NCI-H146 treated with DMSO at 0.1 percent for 48 hours (cell line): ENCODE results near the gene SLC4A5.
"Not testable (repeated sequence)": the region's sequence is repeated elsewhere in the genome, so short reads cannot be mapped to it uniquely, and the experiment has no call there.

Experiments
- DNase-seq: peaks from one replicate; lab custom pipeline; 2025; ENCODE audit not compliant: unreplicated experiment; lab: John Stamatoyannopoulos, UW

The SLC4A5 gene

DNA sequence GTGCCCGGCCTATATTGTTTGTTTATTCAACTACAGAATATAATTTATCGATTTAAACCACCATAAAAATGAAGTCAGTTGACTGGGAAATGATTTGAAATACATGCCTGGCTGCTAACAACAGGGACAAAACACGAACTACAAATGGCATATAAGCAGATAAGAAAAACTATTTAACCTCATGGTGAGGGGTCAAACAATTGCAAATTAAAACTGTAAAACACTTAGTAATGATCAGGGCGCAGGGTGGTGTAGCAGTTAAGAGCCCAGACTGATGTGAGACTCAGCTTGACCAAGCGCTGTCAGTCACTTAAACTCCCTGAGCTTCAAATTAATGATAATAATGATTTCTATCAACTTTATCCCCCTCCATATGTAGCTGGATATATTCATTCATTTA lies 138.1 kb downstream of the SLC4A5 start:
- no peak for DNase-seq

DNA sequence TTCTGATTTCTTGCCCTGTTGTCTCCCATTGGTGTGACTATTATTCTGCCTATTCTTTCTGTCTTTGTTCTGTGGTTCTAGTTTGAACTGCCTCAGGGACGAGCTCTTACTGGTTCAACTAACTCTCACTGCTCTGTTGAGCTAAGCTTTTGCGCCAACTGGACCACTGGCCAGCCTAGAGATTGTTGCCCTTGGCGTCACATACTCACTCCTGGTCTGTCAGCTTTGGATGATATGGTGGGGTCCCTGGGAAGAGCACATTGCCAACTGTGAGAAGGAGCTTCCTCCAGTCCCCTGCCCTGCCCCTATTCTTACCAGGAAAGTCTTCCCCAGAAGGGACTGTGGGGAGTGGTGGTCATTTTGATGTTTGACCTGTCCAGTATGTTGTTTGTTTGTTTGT lies 138.8 kb downstream of the SLC4A5 start:
- DNase-seq = no peak

DNA sequence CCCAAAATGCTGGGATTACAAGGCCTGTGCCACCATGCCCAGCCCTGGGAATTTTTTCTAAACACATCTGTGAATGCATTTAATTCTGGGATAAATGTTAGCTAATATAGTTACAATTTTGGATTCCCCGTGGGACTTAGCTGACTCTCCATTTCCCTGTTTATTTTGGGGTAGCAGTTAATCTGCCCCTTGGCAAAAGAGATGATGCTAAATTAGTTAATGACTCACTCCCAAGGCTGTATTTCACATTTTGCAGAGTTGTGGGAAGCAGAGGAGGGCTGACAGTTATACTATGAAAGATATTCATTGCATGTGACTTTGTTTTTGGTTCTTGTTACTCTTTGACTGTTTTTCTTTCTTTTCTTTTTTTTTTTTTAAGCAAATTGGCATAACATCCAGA lies 141.6 kb downstream of the SLC4A5 start:
- DNase-seq = no peak

DNA sequence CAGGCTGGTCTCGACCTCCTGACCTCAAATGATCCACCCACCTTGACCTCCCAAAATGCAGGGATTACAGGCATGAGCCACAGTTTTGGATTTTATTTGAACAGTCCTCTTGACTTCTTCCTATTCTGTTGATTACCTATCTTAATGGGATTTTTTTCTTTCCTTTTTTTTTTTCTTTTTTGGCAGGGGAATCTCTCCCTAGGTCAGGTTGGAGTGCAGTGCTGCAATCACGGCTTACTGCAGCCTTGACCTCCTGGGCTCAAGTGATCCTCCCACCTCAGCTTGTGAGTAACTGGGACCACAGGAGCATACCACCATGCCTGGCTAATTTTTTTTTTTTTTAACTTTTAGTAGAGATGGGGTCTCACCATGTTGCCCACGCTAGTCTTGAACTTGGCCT lies 142.0 kb downstream of the SLC4A5 start:
- DNase-seq = no peak

DNA sequence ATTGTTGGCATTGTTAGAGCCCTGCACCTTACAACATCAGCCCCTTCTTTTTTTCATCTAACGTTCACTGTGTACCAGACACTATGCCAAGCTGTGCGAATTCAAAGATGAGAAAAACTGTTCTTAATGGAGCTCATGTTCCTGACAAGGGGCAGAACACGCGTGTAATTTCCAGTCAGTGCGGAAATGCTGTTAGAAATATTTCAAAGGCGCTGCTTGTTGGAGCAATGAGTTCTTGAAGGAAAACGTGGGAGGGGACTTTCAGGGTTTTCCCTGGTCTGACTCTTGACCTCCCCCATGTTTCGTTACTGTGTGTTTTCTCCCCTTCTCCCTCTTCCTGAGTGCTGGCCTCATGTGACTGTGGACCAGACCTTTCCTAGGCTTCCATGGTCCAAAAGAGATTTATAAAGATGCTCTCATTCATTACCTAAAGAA lies 143.3 kb downstream of the SLC4A5 start:
- no peak for DNase-seq

DNA sequence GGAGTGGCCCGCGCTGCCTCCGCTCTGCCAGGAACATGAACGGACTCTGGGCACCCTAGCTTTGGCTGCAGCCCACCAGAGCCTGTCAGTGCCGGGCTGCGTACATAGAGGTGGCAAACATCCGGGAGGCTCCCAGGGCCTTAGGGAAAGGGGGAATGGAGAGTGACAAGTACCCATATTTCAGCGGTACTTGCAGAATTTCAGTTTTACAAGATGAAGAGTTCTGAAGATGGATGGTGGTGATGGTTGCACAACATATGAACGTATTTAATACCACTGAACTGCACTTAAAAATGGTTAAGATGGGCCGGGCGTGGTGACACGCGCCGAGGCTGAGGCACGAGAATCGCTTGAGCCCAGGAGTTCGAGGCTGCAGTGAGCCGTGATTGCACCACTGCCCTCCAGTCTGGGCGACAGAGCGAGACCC lies 143.9 kb downstream of the SLC4A5 start:
- no peak for DNase-seq

DNA sequence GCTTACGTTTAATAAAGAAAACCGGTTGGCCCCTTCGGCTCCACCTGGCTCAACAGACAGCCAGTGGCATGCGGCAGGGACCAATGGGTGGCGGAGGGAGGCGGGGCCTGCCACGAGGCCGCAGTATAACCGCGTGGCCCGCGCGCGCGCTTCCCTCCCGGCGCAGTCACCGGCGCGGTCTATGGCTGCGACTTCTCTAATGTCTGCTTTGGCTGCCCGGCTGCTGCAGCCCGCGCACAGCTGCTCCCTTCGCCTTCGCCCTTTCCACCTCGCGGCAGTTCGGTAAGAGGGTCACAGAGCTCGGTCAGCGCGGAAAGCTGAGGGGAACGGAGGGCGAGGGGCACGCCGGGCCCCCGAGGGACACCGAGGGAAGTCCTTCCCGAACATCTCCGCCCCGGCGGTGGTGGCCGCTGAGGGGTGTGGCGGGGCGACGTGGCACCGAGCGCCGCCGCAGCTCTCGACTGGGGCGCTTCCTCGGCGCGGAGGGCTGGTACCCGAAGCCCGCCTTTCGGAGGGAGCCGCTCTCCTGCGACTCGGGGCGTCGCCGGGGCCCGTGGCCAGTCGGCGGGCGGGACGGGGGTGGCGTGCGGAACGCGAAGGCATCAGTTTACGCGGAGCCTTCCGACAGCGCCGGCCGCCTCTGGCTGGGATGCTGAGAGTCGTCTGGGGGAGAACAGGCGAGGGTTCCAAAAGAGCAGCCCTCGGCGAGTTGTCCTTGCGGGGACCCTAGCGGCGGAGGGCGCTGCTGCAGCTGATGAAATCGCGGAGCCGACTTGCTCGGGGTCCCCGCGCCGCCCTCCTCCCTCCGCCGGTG lies 144.5 kb downstream of the SLC4A5 start, which contains the start of gene MTHFD2:
Gene MTHFD2 (plus strand): TSS at position 155 of the 814 bp plus-strand sequence. CDS start 27 bp downstream, at position 182.
- peak; percentile 96 for DNase-seq

DNA sequence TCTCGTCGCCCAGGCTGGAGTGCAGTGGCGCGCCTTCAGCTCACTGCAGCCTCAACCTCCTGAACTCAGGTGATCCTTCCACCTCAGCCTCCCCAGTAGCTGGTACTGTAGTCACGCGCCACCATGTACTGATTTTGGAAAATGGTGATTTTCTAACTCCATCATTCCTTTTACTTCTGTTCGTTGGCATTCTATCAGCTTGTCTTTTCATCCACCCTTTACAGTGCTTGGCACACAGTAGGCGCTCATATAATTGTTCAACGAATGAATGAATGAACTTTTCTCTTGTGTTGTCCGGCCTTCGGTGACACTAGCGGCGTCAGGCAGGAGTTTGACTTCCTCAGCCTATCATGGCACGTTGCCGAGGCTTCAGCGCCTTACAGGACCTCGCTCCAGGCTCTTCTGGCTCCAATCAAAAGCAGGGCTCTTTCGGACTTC lies 145.2 kb downstream of the SLC4A5 start:
- no peak for DNase-seq

DNA sequence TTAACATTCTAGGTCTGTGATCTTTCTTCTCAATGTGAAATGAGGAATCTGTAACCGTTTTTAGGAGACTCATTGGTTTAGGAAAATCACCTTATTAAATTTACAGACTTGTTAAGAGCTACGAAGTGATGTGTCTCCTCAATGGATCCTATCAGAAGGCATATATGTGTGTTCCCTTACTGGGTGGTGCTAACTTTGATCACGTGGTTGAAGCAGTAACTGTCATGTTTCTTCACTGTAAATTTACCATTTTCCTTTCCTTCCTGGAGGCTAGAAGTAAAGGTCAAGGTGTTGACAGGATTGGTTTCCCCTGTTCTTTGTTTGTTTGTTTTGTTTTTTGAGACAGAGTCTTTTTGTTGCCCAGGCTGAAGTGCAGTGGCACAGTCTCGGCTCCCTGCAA lies 146.2 kb downstream of the SLC4A5 start:
- DNase-seq = no peak

DNA sequence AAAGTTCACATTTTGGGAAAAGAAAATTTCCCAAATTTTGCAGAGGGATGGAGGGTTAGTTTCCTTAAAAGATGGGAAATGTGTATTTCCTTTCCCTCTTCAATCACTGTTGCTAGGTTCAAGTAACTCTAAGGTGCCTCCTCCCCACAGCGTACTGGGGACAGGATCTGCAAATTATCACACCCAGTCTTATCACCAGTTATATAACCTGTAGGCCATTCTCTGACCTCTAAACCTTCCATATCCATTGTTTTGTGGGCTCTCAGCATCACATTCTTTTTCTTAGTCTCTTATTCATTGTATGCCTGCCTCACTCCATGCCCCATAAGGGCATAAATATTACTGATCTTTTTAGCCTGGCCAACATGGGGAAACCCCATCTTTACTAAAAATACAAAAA lies 148.4 kb downstream of the SLC4A5 start:
- DNase-seq = no peak

DNA sequence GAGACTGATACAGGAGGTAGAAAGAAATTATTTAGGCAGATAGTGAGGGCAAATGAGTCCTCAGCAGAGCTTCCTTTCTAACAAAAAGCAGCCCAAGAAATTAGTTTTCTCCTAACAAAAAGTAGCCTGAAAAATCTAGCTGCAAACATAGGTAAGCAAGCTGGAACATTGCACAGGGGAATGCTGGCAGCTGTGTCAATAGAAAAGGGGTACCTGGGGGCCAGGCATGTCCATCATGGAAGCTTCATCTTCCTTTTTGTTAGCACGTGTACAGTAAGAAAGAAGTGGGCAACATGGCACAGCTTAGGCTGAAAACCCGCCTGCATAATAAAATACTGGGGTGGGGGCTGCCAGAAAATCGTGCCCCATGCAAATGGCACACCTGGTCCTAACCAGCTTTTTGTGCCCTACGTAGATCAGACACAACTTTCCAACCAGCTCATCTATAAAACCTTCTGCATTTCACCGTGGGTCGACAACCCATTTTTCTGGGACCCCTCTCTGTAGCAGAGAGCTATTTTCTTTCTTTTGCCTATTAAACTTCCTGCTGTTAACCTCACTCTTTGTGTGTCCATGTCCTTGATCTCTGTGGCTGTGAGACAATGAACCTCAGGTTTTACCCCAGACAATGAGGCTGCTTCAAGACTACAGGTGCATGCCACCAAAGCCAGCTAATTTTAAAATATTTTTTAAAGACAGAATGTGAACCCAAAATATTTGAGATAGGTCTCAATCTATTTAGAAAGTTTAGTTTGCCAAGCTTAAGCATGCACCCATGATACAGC lies 151.4 kb downstream of the SLC4A5 start:
- peak; percentile 63 for DNase-seq

DNA sequence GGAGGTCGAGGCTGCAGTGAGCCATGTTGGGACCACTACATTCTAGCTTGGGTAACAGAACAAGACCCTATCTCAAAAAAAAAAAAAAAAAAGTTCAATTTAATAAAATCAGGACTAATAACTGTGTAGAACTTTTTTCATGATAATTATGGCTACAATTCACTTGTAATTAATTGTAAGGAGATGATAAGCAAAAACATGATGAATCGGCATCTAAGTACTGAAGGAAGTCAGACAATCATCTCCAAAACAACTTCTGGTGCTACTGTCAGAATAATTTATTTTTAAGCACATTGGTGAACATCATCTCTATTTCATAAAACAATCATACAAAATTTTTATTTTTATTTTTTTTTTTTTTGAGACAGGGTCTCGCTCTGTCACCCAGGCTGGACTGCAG lies 154.5 kb downstream of the SLC4A5 start:
- DNase-seq = no peak

DNA sequence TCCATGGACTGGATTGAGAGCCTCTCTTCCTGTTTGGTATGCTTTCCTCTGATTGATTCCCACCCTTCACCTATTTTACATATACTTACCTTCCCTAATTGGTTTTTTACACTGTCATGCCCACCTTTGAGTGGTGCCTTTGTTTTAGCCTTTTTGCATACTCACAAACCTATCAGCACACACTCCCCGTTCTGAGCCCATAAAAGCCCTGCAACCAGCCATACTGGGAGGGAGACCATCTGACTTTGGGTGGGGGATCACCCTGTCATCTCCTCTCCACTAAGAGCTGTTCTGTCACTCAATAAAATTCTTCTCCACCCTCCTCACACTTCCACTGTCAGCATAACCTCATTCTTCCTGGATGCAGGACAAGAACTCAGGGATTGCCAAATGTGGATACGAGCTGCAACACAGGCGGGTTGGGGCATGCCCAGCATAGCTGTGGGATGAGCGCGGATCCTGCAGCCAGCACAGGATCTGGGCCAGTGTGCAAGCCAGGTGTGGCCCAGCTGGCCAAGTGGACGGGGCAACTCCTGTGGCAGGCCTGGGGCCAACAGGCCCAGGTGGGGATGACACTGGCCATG lies 155.1 kb downstream of the SLC4A5 start:
- peak; percentile 5 for DNase-seq

DNA sequence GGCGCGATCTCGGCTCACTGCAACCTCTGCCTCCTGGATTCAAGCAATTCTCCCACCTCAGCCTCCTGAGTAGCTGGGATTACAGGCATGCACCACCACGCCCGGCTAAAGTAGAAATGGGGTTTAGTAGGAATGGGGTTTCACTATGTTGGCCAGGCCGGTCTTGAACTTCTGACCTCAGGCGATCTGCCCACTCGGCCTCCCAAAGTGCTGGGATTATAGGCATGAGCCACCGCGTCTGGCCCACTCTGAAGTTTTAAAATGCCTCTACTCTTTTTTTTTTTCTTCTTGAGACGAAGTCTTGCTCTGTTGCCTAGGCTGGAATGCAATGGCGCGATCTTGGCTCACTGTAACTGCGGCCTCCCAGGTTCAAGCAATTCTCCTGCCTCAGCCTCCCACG lies 156.5 kb downstream of the SLC4A5 start:
- DNase-seq = not testable (repeated sequence)

DNA sequence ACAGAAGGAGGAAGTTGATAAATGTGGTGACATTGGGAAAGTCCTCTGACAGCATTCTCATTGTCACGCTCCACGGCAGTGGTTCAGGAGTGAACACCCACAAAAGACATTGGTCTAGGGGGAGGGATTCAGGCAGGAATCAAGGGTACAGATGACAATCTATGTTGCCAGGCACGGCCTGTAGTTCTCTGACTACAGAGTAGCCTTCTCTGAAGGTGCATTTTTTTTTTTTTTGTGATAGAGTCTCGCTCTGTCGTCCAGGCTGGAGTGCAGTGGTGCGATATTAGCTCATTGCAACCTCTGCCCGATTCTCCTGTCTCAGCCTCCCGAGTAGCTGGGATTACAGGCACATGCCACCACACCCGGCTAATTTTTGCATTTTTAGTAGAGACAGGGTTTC lies 157.2 kb downstream of the SLC4A5 start:
- DNase-seq = no peak

DNA sequence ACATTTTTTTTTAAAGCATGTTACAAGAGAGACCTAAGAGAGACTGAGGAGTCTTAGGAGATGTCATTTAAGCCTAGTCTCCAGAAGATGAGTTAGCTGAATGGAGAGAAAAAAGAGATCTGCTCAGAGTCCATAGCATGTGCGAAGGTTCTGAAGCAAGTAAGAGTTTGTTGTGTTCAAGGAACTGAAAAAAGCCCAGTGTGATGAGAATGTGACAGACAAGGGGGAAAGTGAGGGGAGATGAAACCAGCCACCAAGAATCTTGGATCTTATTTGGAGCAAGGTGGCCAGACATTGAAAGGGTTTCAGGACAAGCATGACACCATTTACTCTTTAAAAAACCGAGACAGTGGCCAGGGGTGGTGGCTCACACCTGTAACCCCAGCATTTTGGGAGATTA lies 159.3 kb downstream of the SLC4A5 start:
- no peak for DNase-seq

DNA sequence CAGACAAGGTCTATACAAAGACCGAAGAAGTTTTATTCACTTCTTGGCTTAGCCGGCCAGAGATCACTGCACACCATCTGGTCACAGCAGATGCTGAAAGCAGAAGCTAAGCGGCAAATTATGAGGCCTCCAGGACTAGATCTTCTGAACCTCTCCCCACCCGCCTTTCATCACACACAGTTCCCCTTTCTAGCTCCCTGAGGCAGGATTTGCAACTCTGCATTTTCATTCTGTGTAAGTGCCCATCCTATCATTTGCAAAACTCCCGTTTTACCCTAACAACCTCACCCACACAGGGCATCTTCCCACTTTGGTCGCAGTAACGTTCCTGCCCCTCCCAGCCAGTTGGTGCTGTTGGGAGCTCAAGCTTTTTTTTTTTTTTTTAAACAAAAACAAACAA lies 161.5 kb downstream of the SLC4A5 start:
- peak; percentile 20 for DNase-seq

DNA sequence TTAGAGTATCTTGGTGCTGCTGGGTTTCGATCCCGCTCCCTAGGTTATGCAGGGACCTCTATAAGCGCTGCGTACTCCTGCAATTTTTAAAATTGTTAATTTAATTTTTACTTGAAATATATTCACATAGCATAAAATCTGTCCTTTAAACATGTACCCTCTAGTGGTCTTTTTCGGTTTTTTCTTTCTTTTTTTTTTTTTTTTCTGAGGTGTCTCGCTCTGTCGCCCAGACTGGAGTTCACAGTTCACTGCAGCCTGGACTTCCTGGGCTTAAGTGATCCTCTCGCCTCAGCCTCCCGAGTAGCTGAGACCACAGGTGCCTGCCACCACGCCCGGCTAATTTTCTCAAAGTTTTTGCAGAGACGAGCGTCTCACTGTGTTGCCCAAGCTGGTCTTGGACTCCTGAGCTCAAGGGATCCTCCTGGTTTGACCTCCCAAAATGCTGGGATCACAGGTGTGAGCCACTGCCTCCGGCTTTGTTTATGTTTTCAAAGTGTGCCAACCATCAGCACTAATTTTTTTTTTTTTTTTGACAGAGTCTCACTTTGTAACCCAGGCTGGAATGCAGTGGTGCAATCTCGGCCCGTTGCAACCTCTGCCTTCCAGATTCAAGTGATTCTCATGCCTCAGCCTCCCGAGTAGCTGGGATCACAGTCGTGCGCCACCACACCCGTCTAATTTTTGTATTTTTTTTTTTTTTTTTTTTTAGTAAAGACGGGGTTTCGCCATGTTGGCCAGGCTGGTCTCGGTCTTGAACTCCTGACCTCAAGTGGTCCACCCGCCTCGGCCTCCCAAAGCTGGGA lies 164.0 kb downstream of the SLC4A5 start:
- DNase-seq = no peak

DNA sequence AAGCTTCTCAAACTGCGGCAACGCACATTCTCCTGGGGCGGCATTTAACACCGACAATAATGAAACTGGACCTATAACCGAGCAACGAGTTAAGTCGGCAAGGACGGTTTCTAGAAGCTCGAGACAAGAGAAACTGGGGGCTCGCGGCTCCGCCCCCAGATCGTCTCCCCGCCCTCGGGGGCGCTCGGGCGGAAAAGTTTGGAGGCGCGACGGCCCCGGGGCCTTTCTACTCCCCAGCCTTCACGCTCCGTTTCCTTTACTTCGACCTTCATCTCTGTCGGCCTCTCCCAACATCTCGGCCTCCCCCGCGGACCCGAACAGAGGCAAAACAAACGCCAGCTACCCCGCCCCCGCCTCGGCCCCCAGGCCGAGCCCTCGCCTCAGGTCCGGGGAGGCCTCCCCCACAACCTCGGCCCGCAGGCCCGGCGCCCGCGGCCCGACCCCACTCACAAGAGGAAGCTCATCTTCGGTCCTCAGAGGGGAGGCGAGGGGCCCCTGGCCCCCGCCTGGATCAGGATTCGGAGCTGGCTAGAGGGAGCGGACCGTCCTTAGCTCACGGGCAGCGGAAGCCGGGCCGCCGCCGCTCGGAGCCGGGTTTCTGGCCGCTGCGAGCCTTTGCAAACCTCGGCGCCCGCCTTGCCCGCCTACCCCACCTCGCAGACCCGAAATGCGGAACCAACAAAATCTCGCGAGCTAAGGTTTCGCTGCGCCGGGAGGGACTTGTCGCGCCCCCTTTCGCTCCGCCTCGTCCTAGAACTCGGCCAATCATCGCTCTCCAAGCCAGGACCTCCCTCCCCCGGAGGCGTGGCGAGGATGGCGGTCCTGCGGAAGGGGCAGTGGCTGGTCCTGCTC lies 164.8 kb downstream of the SLC4A5 start, which contains the start of gene MOB1A:
Gene MOB1A (minus strand): TSS at position 669 of the 852 bp plus-strand sequence. CDS start 205 bp downstream, at position 464.
- DNase-seq = peak; percentile 97

DNA sequence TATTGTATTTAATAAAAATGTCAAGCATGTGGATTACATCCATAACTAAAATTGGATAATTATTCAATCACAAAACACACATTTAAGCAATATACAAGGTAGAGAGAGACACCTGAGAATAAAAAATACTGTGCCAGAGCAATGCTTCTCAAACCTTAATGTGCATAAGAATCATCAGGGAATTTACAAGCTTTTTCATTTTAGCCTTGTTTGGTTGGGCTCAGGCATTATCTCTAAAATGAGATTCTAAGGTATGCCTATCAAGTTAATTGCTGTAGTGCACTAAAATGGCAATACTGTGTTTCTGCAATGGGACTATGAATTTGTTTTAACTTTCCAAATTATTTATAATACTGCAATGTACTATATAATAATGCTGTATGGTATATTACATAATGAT lies 165.5 kb downstream of the SLC4A5 start:
- no peak for DNase-seq
